ENCODE measurements around the gene FKBP5.

- TF ChIP-seq OSR1 (CRISPR knock-in tag; IDR thresholded peaks at IDR 0.05): no peak
- TF ChIP-seq TSHZ2 (CRISPR knock-in tag; IDR thresholded peaks at IDR 0.05): no peak
- TF ChIP-seq SNAI2 (CRISPR knock-in tag; IDR thresholded peaks at IDR 0.05): no peak
- TF ChIP-seq TCF4 (CRISPR knock-in tag; IDR thresholded peaks at IDR 0.05; ENCODE audit: borderline replicate concordance): no peak
- TF ChIP-seq ZNF565 (CRISPR knock-in tag; conservative IDR thresholded peaks at IDR 0.05; ENCODE audit: low read depth): no peak
- TF ChIP-seq CREB5 (CRISPR knock-in tag; IDR thresholded peaks at IDR 0.05; ENCODE audit: low read depth): no peak
- TF ChIP-seq ZC3H10 (CRISPR knock-in tag; IDR thresholded peaks at IDR 0.05): no peak
- no peak for TF ChIP-seq PATZ1 (CRISPR knock-in tag; IDR thresholded peaks at IDR 0.05; ENCODE audit: borderline replicate concordance)
Measured at GRCh38 chr6:35558571-35558970, 130.1 kb downstream of the FKBP5 start.
